Measurements from ENCODE around the gene HERC4.

DNA sequence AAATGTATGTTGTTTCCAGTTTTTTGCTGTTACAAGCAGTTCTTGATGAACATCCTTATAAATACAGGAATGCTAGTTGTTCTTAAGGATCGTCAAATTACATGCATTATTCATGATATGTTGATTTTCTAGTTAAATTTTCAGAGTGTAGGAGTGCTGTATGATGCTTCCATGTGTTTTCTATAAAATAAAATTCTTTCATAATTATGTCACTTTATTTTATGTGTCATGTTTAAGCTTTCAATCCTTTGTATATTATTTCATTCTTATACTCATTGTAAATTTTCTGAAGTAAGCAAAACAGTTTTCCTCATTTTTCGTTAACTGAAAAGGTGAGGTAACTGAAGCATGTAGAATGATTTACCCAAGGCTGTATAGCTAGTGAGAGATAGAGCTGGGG is 17.4 kb upstream of the HERC4 start:
- TF ChIP-seq, protein P1, sequence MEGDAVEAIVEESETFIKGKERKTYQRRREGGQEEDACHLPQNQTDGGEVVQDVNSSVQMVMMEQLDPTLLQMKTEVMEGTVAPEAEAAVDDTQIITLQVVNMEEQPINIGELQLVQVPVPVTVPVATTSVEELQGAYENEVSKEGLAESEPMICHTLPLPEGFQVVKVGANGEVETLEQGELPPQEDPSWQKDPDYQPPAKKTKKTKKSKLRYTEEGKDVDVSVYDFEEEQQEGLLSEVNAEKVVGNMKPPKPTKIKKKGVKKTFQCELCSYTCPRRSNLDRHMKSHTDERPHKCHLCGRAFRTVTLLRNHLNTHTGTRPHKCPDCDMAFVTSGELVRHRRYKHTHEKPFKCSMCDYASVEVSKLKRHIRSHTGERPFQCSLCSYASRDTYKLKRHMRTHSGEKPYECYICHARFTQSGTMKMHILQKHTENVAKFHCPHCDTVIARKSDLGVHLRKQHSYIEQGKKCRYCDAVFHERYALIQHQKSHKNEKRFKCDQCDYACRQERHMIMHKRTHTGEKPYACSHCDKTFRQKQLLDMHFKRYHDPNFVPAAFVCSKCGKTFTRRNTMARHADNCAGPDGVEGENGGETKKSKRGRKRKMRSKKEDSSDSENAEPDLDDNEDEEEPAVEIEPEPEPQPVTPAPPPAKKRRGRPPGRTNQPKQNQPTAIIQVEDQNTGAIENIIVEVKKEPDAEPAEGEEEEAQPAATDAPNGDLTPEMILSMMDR (conservative IDR thresholded peaks at IDR 0.05; ENCODE audit: low read length) = no peak
- TF ChIP-seq EZH2phosphoT487 (IDR thresholded peaks at IDR 0.05; ENCODE audit: borderline replicate concordance, low read depth, low read length) = no peak
